ENCODE data around the gene RNF215.

RNF215 gene

GRCh38 chr22:30398685-30399680 lies 11.8 kb upstream of the RNF215 start:
- Histone ChIP-seq H3K27ac (peak overlapping the region in 8 of 21 experiments; percentile 0 to 89 (median 57)), H3K4me3 (peak overlapping the region in 2 of 7 experiments; percentile 54 to 60)

GRCh38 chr22:30397656-30398635 lies 10.7 kb upstream of the RNF215 start:
- H3K27ac ChIP-seq, result peak overlapping the region in 17 of 21 experiments; percentile 49 to 89 (median 81)
- H3K4me3 ChIP-seq, result peak overlapping the region; percentile 48 to 79 (median 68)

- Histone ChIP-seq H3K4me3 (peak within 1 kb of the TSS; percentile 48 to 79 (median 68)), H3K27ac (peak within 1 kb of the TSS in 20 of 21 experiments; percentile 20 to 89 (median 80))
Measured at GRCh38 chr22:30396871-30397655, 9.9 kb upstream of the RNF215 start, which contains the start of gene SEC14L2. SEC14L2 (plus strand) TSS chr22:30397018; CDS start chr22:30397117, 99 bp downstream.

GRCh38 chr22:30393885-30394284 lies 6.7 kb upstream of the RNF215 start:
- no peak overlapping the region for H3K27ac ChIP-seq
- H3K4me3 ChIP-seq, result no peak overlapping the region

GRCh38 chr22:30393322-30393680 lies 6.1 kb upstream of the RNF215 start:
- H3K27ac ChIP-seq, result no peak overlapping the region

GRCh38 chr22:30392661-30393321 lies 5.6 kb upstream of the RNF215 start:
- Histone ChIP-seq H3K27ac (no peak overlapping the region), H3K4me3 (no peak overlapping the region)

More at GRCh38 chr22:30393322-30393680, 6.1 kb upstream of the RNF215 start:
- H3K4me3 ChIP-seq, result no peak overlapping the region

- Histone ChIP-seq H3K4me3 (no peak overlapping the region), H3K27ac (no peak overlapping the region)
Measured at GRCh38 chr22:30390974-30391691, 3.9 kb upstream of the RNF215 start.

- H3K4me3 ChIP-seq, result peak overlapping the region; percentile 35 to 58 (median 46)
- H3K27ac ChIP-seq, result peak overlapping the region in 18 of 21 experiments; percentile 20 to 84 (median 68)
Measured at GRCh38 chr22:30386608-30386959, 627 bp downstream of the RNF215 start.

- H3K4me3 ChIP-seq, result no peak overlapping the region
- H3K27ac ChIP-seq, result peak overlapping the region in 2 of 21 experiments; percentile 83 to 84
Measured at GRCh38 chr22:30385942-30386341, 1.3 kb downstream of the RNF215 start.

GRCh38 chr22:30383061-30383460 lies 4.2 kb downstream of the RNF215 start:
- Histone ChIP-seq H3K4me3 (no peak overlapping the region), H3K27ac (no peak overlapping the region)

GRCh38 chr22:30382340-30382739 lies 4.9 kb downstream of the RNF215 start:
- no peak overlapping the region for H3K4me3 ChIP-seq
- H3K27ac ChIP-seq, result no peak overlapping the region

GRCh38 chr22:30381264-30381663 lies 5.9 kb downstream of the RNF215 start:
- H3K4me3 ChIP-seq, result no peak overlapping the region
- no peak overlapping the region for H3K27ac ChIP-seq

- no peak overlapping the region for H3K4me3 ChIP-seq
Measured at GRCh38 chr22:30380011-30380410, 7.2 kb downstream of the RNF215 start.

GRCh38 chr22:30375312-30375849 lies 11.8 kb downstream of the RNF215 start:
- H3K27ac ChIP-seq, result no peak overlapping the region
- no peak overlapping the region for H3K4me3 ChIP-seq

More at GRCh38 chr22:30380011-30380410, 7.2 kb downstream of the RNF215 start:
- H3K27ac ChIP-seq, result no peak overlapping the region

GRCh38 chr22:30373331-30374325 lies 13.6 kb downstream of the RNF215 start:
- Histone ChIP-seq H3K4me3 (no peak overlapping the region), H3K27ac (peak overlapping the region in 1 of 21 experiments; percentile 39)

- Histone ChIP-seq H3K4me3 (no peak overlapping the region), H3K27ac (peak overlapping the region in 1 of 21 experiments; percentile 39)
Measured at GRCh38 chr22:30372915-30373314, 14.3 kb downstream of the RNF215 start.

Measured in skin epidermis (tissue), 12 donors.